Stimulated activated CD8-positive, alpha-beta memory T cell treated with anti-CD3 and anti-CD28 coated beads, Interleukin-15, amount 100 ng/mL, for 1 hour (primary cell): ENCODE results near the gene ALAD.
"Not testable (repeated sequence)": the region's sequence is repeated elsewhere in the genome, so short reads cannot be mapped to it uniquely, and the experiment has no call there.

Source experiments
- DNase-seq: peaks from one replicate; pipeline ENCODE4 v3.0.0-alpha.2; 2020; ENCODE audit warnings: low read depth

The ALAD gene

GRCh38 chr9:113373676-113374392 lies 27.2 kb downstream of the ALAD start:
- no peak for DNase-seq

- DNase-seq = no peak
Measured at GRCh38 chr9:113373256-113373655, 27.8 kb downstream of the ALAD start.

GRCh38 chr9:113372059-113372458 lies 29.0 kb downstream of the ALAD start:
- DNase-seq = no peak

- DNase-seq = no peak
Measured at GRCh38 chr9:113370806-113371325, 30.2 kb downstream of the ALAD start.

GRCh38 chr9:113369855-113370140 lies 31.3 kb downstream of the ALAD start:
- no peak for DNase-seq

DNA sequence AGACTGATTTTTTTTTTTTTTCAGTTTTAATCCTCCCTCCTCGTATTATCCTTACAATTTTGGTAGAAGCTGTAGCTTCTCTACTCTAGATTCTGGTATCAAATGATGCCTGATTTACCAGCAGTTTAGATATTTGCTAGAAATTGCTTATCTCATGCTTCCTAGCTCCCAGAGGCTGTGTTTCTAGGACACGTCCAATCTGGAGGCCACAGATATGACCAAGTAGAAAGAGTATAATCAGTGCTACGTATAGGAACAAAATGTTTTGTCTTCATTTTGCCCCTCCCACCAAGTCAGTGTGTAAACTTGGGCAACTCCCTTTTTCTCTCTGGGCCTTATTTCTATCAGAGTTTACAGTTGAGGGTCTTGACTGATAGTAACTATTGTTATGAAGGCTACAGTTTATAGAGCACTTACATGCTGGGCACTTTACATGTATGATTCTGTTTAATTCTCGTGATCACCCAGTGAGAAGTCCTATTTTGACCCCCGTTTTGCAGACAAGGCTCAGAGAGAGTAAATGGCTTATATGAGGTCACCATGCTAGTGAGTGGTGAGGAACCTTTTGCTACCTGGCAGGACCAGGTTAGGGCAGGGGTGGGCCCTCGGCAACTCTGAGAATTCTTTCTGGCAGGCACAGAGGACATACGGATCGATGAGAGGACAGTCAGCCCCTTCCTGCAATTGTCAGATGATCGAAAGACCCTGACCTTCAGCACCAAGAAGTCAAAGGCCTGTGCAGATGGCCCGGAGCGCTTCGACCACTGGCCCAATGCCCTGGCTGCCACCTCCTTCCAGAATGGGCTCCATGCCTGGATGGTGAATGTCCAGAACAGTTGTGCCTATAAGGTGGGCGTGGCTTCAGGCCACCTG lies 31.9 kb downstream of the ALAD start:
- DNase-seq = no peak

- no peak for DNase-seq
Measured at GRCh38 chr9:113368348-113368981, 32.6 kb downstream of the ALAD start.

GRCh38 chr9:113365652-113366051 lies 35.4 kb downstream of the ALAD start:
- DNase-seq = not testable (repeated sequence)

- no peak for DNase-seq
Measured at GRCh38 chr9:113364951-113365350, 36.1 kb downstream of the ALAD start.

DNA sequence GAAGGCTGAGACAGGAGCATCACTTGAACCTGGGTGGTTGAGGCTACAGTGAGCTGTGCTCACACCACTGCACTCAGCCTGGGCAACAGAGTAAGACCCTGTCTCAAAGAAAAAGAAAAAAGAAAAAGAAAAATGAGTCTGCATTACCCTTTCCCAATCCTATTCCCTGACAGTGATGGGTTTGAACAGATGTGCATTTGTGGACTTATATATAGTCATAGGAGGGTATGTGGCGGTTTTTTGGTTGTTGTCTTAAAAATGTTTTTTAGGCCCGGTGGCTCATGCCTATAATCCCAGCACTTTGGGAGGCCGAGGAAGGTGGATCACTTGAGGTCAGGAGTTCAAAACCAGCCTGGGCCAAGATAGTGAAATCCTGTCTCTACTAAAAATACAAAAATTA lies 37.7 kb downstream of the ALAD start:
- DNase-seq = no peak

DNA sequence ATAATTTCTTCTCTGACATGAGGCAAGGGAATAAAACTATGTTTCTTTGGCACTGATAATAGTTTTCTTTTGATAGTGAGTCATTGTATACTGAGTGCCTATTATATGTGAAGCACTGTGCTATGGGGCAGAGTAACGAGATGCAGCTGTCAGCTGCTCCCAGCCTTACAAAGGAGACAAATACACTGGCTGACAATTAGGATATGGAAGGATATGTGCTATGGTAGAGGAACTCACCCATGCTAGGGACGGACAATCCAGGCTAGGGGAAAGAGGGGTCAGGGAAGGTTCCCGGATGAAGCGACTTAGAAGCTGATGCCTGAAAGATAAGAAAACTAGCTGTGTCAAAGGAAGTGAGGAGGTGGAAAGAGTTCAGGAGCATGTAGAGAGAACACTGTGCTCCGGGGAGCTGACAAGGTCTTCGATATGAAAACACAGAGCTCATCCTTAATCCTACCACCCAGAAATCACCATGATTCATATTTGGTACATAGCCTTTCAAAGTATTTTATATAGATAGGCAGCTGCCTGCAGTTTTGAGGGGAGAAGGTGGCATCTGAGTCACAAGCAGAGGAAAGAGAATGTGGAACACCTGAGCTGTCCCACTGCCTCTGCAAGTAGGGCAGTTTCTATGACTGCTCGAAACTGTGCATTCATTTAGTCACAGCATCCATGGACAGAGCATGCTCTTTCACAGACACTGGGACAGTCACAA lies 39.6 kb downstream of the ALAD start:
- DNase-seq = no peak

DNA sequence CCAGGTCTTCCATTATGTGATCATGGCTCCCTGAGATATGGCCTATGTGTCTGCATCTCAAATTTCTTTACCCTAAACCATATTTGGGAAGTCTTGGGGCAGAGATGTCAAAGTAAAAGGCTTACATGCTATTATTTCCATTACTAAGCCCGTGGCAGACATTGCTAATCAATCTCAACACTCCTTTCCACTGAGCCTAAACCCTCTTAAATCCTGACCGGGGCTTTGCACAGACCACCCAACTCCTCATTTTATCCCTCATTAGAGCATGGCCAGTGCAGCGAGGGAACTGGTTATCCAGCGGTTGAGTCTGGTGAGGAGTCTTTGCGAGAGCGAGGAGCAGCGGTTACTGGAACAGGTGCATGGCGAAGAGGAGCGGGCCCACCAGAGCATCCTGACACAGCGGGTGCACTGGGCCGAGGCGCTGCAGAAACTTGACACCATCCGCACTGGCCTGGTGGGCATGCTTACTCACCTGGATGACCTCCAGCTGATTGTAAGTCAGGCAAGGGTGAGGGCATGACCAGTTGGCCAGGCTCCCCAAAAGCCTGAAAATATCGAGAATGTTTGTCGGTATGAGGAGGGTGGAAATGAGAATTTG lies 40.7 kb downstream of the ALAD start:
- DNase-seq = no peak

- no peak for DNase-seq
Measured at GRCh38 chr9:113359385-113359784, 41.7 kb downstream of the ALAD start.

DNA sequence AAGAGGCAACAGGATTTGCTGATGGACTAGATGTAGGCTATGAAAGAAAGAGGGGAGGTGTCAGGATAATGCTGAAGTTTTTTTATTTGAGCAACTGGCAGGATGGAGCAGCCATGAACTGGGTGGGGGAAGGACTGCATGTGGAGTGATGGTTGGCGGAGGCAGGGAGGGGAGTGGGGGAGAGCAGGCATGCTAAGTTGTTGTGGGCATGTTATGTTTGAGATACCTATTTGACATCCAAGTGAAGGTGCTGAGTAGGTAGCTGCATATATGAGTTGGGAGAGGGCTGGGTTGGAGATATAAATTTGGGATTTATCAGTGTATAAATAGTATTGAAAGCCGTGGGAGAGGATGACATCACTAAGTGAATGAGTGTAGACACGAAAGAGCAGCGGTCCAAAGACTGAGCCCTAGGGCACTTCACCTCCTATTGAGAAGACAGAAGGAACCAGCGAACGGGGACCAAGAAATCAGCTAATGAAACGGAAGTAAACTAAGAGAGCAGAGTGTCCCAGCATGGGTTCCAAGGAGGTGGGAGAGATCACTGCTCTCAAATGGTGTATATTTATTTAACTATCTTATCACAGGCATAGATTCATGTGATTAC lies 44.3 kb downstream of the ALAD start:
- no peak for DNase-seq

GRCh38 chr9:113355040-113355596 lies 46.0 kb downstream of the ALAD start:
- DNase-seq = no peak

DNA sequence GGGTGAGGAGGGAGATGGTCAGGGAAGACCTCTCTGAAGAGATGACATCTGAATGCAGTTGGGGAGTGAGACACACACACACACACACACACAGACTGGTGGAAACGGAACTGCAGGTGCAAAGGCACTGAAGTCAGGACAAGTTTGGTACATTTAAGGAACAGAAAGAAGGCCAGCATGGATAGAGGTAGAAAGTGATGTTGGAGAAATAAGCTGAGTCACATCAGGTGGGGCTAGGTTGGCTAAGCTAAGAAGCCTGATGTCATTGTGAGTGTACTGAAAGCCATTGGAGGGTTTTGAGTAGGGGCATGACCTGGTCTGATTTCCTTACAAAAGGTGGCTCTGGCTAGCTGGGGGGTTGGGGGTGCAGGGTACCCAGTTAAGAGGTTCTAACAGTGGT lies 48.7 kb downstream of the ALAD start:
- DNase-seq = no peak

GRCh38 chr9:113352006-113352405 lies 49.1 kb downstream of the ALAD start:
- DNase-seq = no peak

GRCh38 chr9:113350937-113351336 lies 50.1 kb downstream of the ALAD start:
- DNase-seq = no peak

DNA sequence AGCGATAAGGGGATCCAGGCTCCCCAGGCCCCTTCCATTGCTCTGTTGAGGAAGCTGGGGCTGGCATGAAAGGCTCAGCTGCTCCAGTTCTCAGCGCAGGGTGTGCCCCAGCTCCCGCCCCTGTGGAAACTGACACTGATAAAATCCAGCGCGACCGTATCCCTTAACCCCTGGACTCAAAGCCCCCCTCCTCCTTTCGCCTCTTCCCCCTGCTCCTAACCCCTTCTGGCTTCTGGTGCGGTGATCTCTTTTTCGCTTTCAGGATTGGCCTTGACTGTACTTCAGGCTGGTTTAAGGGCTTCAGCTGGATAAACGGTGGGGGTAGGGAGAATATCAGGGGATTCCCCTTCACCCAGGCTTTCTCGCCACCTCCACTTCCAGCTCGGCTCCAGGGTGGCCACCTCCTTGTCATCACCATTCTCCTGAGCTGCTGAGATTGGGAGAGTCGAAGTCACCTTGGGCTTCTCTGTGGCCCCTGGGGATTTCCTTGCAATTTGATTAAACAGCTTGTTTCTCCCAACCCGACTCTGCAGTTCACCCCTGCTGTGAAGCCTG lies 50.9 kb downstream of the ALAD start:
- no peak for DNase-seq

DNA sequence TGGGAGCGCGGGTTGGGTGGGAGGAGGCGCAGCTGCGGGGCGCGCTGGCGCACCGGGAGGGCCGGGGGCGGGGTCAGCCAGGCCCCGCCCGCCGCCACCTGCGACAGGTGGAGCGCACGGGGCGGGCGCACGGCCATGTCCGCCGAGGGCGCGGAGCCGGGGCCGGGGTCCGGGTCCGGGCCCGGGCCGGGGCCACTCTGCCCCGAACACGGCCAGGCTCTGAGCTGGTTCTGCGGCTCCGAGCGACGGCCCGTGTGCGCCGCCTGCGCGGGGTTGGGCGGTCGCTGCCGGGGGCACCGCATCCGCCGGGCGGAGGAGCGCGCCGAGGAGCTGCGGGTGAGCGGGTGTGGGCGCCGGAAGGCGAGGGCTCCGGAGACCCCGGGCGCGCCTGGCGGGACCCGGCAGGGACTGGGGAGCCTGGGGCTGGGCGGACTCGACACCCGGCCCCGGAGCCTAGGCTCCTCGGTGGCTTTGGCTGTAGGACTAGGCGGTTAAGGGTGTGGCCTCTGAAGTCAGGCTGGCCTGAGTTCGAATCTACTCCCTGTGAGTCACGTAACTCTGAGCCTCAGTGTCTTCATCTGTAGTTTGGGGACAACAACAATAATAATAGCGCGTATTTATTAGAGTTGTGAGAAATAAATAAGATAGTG lies 51.5 kb downstream of the ALAD start, which contains the start of gene BSPRY:
Gene BSPRY, plus strand, starts transcription at position 97 of the 650 bp plus-strand sequence. Its CDS starts 39 bp downstream, at position 136.
- no peak for DNase-seq
